Lower leg skin (tissue), 4 donors: ENCODE results near the gene SSTR4. TPM values are rescaled to one million over a fixed set of nuclear protein-coding genes. Genes with fewer than 3 reads are reported as not detected.

Experiments
- DNase-seq, 2 donors: peaks; one replicate each; pipeline ENCODE4 v3.0.0-alpha.2; 2019; ENCODE audit warnings: low spot score in 2 of 2
- H3K4me3 ChIP-seq: fragments of 200-600 bp; sonication (generic); 2 replicates; pipeline ENCODE4 v1.5.1; 2017; ENCODE audit warnings: mild to moderate bottlenecking, low read depth; ENCODE audit not compliant: poor library complexity, severe bottlenecking
- CTCF ChIP-seq, 3 donors: fragments of 450-650 bp; IDR thresholded peaks; one replicate each; pipeline ENCODE4 v1.5.1; 2016; ENCODE audit warnings: antibody characterized with exemption in 3 of 3, mild to moderate bottlenecking in 3 of 3, moderate library complexity in 2 of 3
- POLR2A ChIP-seq, 2 donors: fragments of 450-650 bp; IDR thresholded peaks; one replicate each; pipeline ENCODE4 v1.6.1; 2016 to 2017; ENCODE audit warnings: antibody characterized with exemption in 2 of 2, mild to moderate bottlenecking in 1 of 2, moderate library complexity in 1 of 2
- WGBS, 2 donors: methylation state at CpG; one replicate each; pipeline ENCODE4 v1.1.5; 2018; 5-methylcytosine and 5-hydroxymethylcytosine counted together
- intact Hi-C: fragments of 100-400 bp; cut with DNase I; formaldehyde crosslinking; loops from one replicate; pipeline ENCODE4 v1.15.0; 2023; ENCODE audit warnings: low total_unique reads
- total RNA-seq, 4 donors: library from RNA; depleted of rRNA; stranded (reverse); fragments of >200 nt; gene quantifications; one replicate each; pipeline ENCODE4 v1.1.0, GENCODE V29; 2016

SSTR4 gene
- total RNA-seq, 4 donors from 2014 or later = not detected

DNA sequence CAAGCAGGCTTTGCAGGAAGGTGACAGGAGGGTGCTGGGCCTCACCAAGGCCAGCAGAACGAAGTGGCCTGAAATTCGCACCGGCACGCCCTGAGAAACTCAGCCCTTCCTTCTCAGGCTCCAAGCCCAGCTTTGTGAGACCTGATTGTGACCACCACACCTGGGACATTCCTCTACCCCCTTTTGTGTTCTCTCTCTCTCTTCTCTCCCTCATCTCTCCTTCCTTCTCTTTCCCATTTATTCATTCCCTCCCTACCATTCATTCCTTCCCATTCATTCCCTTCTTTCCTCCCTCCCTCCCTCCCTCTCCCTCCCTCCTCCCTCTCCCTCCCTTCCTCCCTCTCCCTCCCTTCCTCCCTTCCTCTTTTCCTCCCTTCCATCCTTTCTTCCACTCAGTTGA, 42.2 kb downstream of the SSTR4 start:
- intact Hi-C loops = no loop called here
- TF ChIP-seq CTCF (IDR thresholded peaks at IDR 0.05) = no peak
- TF ChIP-seq POLR2A (IDR thresholded peaks at IDR 0.05) = no peak
- DNase-seq = no peak
- 80 to 89% methylated on average over 4 of the region's 4 CpGs for WGBS, 2 donors
- no peak overlapping the region for H3K4me3 ChIP-seq

GRCh38 chr20:23078351-23079015, 43.4 kb downstream of the SSTR4 start:
- WGBS, 2 donors = 68 to 81% methylated on average over 5 of the region's 5 CpGs
- TF ChIP-seq POLR2A (IDR thresholded peaks at IDR 0.05) (no peak), CTCF (IDR thresholded peaks at IDR 0.05) (no peak)
- intact Hi-C loops = no loop called here
- H3K4me3 ChIP-seq = no peak overlapping the region
- no peak for DNase-seq

DNA sequence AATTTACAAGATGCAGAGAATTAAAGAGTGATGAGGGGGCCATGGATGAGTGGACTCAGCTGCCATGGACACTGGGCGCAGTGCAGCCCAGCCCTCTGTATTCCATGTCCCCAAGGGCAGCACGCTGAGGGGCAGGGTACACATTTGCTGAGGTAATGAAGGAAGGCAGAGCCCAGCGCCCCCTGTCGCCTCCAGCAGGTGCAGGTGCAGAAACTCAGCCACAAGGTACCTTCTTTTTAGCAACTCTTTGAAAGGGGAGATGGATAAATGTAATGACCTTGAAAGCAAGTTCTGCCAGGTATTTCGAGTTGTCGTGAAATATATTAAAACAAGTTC, 43.9 kb downstream of the SSTR4 start:
- WGBS, 2 donors = 76 to 78% methylated on average over 6 of the region's 6 CpGs
- no peak for DNase-seq
- TF ChIP-seq CTCF (IDR thresholded peaks at IDR 0.05) (no peak), POLR2A (IDR thresholded peaks at IDR 0.05) (no peak)
- no peak overlapping the region for H3K4me3 ChIP-seq
- intact Hi-C loops = no loop called here

- WGBS, 2 donors = 82 to 87% methylated on average over 2 of the region's 2 CpGs
- TF ChIP-seq CTCF (IDR thresholded peaks at IDR 0.05) = no peak
- TF ChIP-seq POLR2A (IDR thresholded peaks at IDR 0.05) = no peak
- intact Hi-C loops = no loop called here
These were observed 44.8 kb downstream of the SSTR4 start for GRCh38 chr20:23079926-23080325.

DNA sequence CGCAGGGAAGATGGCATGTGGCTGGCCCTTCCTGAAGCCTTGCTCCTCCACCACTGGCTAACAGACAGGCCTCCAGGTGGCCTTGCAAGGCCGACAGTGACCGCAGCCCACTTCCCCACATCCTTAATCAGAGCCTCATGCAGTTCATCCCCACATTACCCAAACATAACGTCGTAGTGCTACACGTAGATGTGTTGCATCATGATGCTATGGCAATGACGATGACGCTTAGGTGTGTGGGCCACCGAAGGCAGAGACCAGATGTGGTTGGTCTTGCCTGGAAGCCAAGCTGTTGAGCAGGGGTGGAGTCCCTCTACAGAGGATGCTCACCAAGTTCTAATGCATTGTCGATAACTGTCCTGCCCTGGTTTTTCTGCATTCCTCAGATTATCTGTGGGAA, 45.4 kb downstream of the SSTR4 start:
- DNase-seq = no peak
- no peak overlapping the region for H3K4me3 ChIP-seq
- TF ChIP-seq CTCF (IDR thresholded peaks at IDR 0.05) (no peak), POLR2A (IDR thresholded peaks at IDR 0.05) (no peak)
- WGBS, 2 donors = 78 to 80% methylated on average over 10 of the region's 10 CpGs
- intact Hi-C loops = no loop called here

More at GRCh38 chr20:23079926-23080325, 44.8 kb downstream of the SSTR4 start:
- no peak for DNase-seq
- H3K4me3 ChIP-seq = no peak overlapping the region

DNA sequence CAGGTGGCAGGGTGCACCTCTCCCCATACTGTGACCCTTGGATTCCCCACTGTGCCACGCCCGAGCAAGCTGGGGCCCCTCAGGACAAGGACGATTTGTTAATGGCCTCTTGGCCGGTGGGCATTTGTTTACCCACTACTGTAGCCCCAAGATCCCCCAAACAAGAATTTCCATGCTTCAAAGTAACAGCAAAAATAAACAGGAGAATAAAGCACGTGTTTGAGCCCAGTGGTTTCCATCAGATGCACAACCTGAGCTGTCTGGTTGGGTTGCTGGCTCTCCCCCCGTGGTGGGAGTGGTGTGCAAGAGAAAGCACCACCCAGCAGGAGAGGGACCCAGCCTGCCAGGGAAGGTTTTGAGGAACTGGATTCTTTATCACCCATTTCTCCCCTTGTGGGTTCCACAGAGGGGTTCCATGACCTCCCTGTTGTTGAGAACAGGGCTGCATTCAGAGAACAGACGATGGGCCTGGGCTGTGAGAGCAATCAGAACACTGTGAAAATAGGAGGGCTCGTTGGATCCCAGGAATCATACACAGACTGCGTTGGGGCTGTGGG, 46.2 kb downstream of the SSTR4 start:
- no peak overlapping the region for H3K4me3 ChIP-seq
- intact Hi-C loops = no loop called here
- no peak for DNase-seq
- 80 to 86% methylated on average over 9 of the region's 9 CpGs for WGBS, 2 donors
- no peak for TF ChIP-seq CTCF (IDR thresholded peaks at IDR 0.05)
- TF ChIP-seq POLR2A (IDR thresholded peaks at IDR 0.05) = no peak
